ENCODE results near the gene LRBA.

LRBA gene

GRCh38 chr4:150588316-150588715 is 426.8 kb downstream of the LRBA start:
- Mint-ChIP-seq H3K9me3 (peaks cover 2% of the 10 kb centered on the region), H3K4me3 (no peak overlapping the region), H3K36me3 (ENCODE audit: low read depth) (peaks cover 76% of the 10 kb centered on the region), H3K27me3 (no peaks in the 10 kb centered on the region), H3K4me1 (ENCODE audit: low read depth) (no peaks in the 10 kb centered on the region), H3K27ac (no peak overlapping the region)
- no peak for DNase-seq

GRCh38 chr4:150586162-150586810 is 428.8 kb downstream of the LRBA start:
- DNase-seq: no peak
- Mint-ChIP-seq H3K4me3 (no peak overlapping the region), H3K9me3 (peaks cover 2% of the 10 kb centered on the region), H3K27me3 (no peaks in the 10 kb centered on the region), H3K4me1 (ENCODE audit: low read depth) (no peaks in the 10 kb centered on the region), H3K36me3 (ENCODE audit: low read depth) (peaks cover 96% of the 10 kb centered on the region), H3K27ac (no peak overlapping the region)

GRCh38 chr4:150585611-150586010 is 429.5 kb downstream of the LRBA start:
- Mint-ChIP-seq H3K36me3 (ENCODE audit: low read depth) (peaks cover 97% of the 10 kb centered on the region), H3K9me3 (peaks cover 2% of the 10 kb centered on the region), H3K4me1 (ENCODE audit: low read depth) (no peaks in the 10 kb centered on the region), H3K27me3 (no peaks in the 10 kb centered on the region), H3K4me3 (no peak overlapping the region), H3K27ac (no peak overlapping the region)
- DNase-seq: no peak

GRCh38 chr4:150584111-150584915 is 430.8 kb downstream of the LRBA start:
- Mint-ChIP-seq H3K27ac (no peak overlapping the region), H3K4me3 (no peak overlapping the region), H3K27me3 (no peaks in the 10 kb centered on the region), H3K36me3 (ENCODE audit: low read depth) (peaks cover 94% of the 10 kb centered on the region), H3K9me3 (peaks cover 2% of the 10 kb centered on the region), H3K4me1 (ENCODE audit: low read depth) (no peaks in the 10 kb centered on the region)
- DNase-seq: no peak

GRCh38 chr4:150583287-150584110 is 431.6 kb downstream of the LRBA start:
- no peak for DNase-seq
- no peak overlapping the region for H3K27ac Mint-ChIP-seq
- H3K36me3 Mint-ChIP-seq (ENCODE audit: low read depth): peaks cover 93% of the 10 kb centered on the region
- no peak overlapping the region for H3K4me3 Mint-ChIP-seq
- H3K4me1 Mint-ChIP-seq (ENCODE audit: low read depth): no peaks in the 10 kb centered on the region
- no peaks in the 10 kb centered on the region for H3K27me3 Mint-ChIP-seq
- peaks cover 2% of the 10 kb centered on the region for H3K9me3 Mint-ChIP-seq

GRCh38 chr4:150582873-150583286 is 432.2 kb downstream of the LRBA start:
- H3K27ac Mint-ChIP-seq: no peak overlapping the region
- no peak for DNase-seq
- H3K4me1 Mint-ChIP-seq (ENCODE audit: low read depth): no peaks in the 10 kb centered on the region
- peaks cover 2% of the 10 kb centered on the region for H3K9me3 Mint-ChIP-seq
- H3K27me3 Mint-ChIP-seq: no peaks in the 10 kb centered on the region
- H3K4me3 Mint-ChIP-seq: no peak overlapping the region
- H3K36me3 Mint-ChIP-seq (ENCODE audit: low read depth): peaks cover 86% of the 10 kb centered on the region

GRCh38 chr4:150582146-150582872 is 432.8 kb downstream of the LRBA start, which contains the start of gene MAB21L2:
Gene MAB21L2 (plus strand): TSS chr4:150582151. CDS start chr4:150583030, 879 bp downstream.
- no peak within 1 kb of the TSS for H3K4me3 Mint-ChIP-seq
- no peaks in the 10 kb centered on the region for H3K27me3 Mint-ChIP-seq
- H3K27ac Mint-ChIP-seq: no peak within 1 kb of the TSS
- H3K36me3 Mint-ChIP-seq (ENCODE audit: low read depth): peaks cover 81% of the 10 kb centered on the region
- DNase-seq: no peak
- H3K9me3 Mint-ChIP-seq: peaks cover 2% of the 10 kb centered on the region
- H3K4me1 Mint-ChIP-seq (ENCODE audit: low read depth): no peaks in the 10 kb centered on the region

- H3K27me3 Mint-ChIP-seq: no peaks in the 10 kb centered on the region
- peaks cover 74% of the 10 kb centered on the region for H3K36me3 Mint-ChIP-seq (ENCODE audit: low read depth)
- H3K4me3 Mint-ChIP-seq: no peak overlapping the region
- no peak for DNase-seq
- no peak overlapping the region for H3K27ac Mint-ChIP-seq
- H3K4me1 Mint-ChIP-seq (ENCODE audit: low read depth): no peaks in the 10 kb centered on the region
- peaks cover 2% of the 10 kb centered on the region for H3K9me3 Mint-ChIP-seq
Measured at GRCh38 chr4:150581641-150582051, 433.4 kb downstream of the LRBA start.

GRCh38 chr4:150581056-150581605 is 434.0 kb downstream of the LRBA start:
- DNase-seq: no peak
- no peak overlapping the region for H3K27ac Mint-ChIP-seq
- H3K36me3 Mint-ChIP-seq (ENCODE audit: low read depth): peaks cover 69% of the 10 kb centered on the region
- H3K9me3 Mint-ChIP-seq: peaks cover 2% of the 10 kb centered on the region
- no peaks in the 10 kb centered on the region for H3K4me1 Mint-ChIP-seq (ENCODE audit: low read depth)
- no peak overlapping the region for H3K4me3 Mint-ChIP-seq
- no peaks in the 10 kb centered on the region for H3K27me3 Mint-ChIP-seq

GRCh38 chr4:150580306-150580705 is 434.8 kb downstream of the LRBA start:
- Mint-ChIP-seq H3K4me3 (no peak overlapping the region), H3K4me1 (ENCODE audit: low read depth) (peaks cover 3% of the 10 kb centered on the region), H3K9me3 (peaks cover 2% of the 10 kb centered on the region), H3K27me3 (no peaks in the 10 kb centered on the region), H3K36me3 (ENCODE audit: low read depth) (peaks cover 61% of the 10 kb centered on the region), H3K27ac (no peak overlapping the region)
- DNase-seq: no peak

GRCh38 chr4:150579551-150580234 is 435.4 kb downstream of the LRBA start:
- peaks cover 2% of the 10 kb centered on the region for H3K9me3 Mint-ChIP-seq
- H3K4me1 Mint-ChIP-seq (ENCODE audit: low read depth): peaks cover 3% of the 10 kb centered on the region
- no peak overlapping the region for H3K4me3 Mint-ChIP-seq
- no peak overlapping the region for H3K27ac Mint-ChIP-seq
- H3K36me3 Mint-ChIP-seq (ENCODE audit: low read depth): peaks cover 56% of the 10 kb centered on the region
- H3K27me3 Mint-ChIP-seq: no peaks in the 10 kb centered on the region
- no peak for DNase-seq

- H3K4me1 Mint-ChIP-seq (ENCODE audit: low read depth): peaks cover 5% of the 10 kb centered on the region
- H3K4me3 Mint-ChIP-seq: no peak overlapping the region
- H3K27ac Mint-ChIP-seq: no peak overlapping the region
- H3K9me3 Mint-ChIP-seq: peaks cover under 1% of the 10 kb centered on the region
- peaks cover 50% of the 10 kb centered on the region for H3K36me3 Mint-ChIP-seq (ENCODE audit: low read depth)
- H3K27me3 Mint-ChIP-seq: no peaks in the 10 kb centered on the region
- no peak for DNase-seq
Measured at GRCh38 chr4:150578745-150579501, 436.2 kb downstream of the LRBA start.

- Mint-ChIP-seq H3K27ac (no peak overlapping the region), H3K27me3 (no peaks in the 10 kb centered on the region), H3K36me3 (ENCODE audit: low read depth) (peaks cover 38% of the 10 kb centered on the region), H3K4me1 (ENCODE audit: low read depth) (peaks cover 16% of the 10 kb centered on the region), H3K9me3 (no peaks in the 10 kb centered on the region), H3K4me3 (no peak overlapping the region)
- no peak for DNase-seq
Measured at GRCh38 chr4:150577796-150578195, 437.3 kb downstream of the LRBA start.
